ENCODE data around the gene IL1R2.

IL1R2 gene

GRCh38 chr2:102024410-102024809, 32.6 kb downstream of the IL1R2 start:
- no peak for DNase-seq

- no peak for DNase-seq
These were observed 33.3 kb downstream of the IL1R2 start for GRCh38 chr2:102025016-102025501.

GRCh38 chr2:102025583-102026267, 34.0 kb downstream of the IL1R2 start:
- DNase-seq = no peak

GRCh38 chr2:102027036-102027980, 35.5 kb downstream of the IL1R2 start:
- DNase-seq = no peak

GRCh38 chr2:102028470-102028869, 36.7 kb downstream of the IL1R2 start:
- no peak for DNase-seq

GRCh38 chr2:102029405-102029804, 37.6 kb downstream of the IL1R2 start:
- DNase-seq = no peak

GRCh38 chr2:102029952-102030351, 38.2 kb downstream of the IL1R2 start:
- no peak for DNase-seq

- no peak for DNase-seq
These were observed 38.7 kb downstream of the IL1R2 start for GRCh38 chr2:102030502-102030854.

- DNase-seq = no peak
These were observed 39.2 kb downstream of the IL1R2 start for GRCh38 chr2:102030855-102031527.

- no peak for DNase-seq
These were observed 40.7 kb downstream of the IL1R2 start for GRCh38 chr2:102032368-102033030.

- no peak for DNase-seq
These were observed 41.4 kb downstream of the IL1R2 start for GRCh38 chr2:102033031-102033749.

- no peak for DNase-seq
These were observed 42.3 kb downstream of the IL1R2 start for GRCh38 chr2:102033750-102034682.

- no peak for DNase-seq
These were observed 43.2 kb downstream of the IL1R2 start for GRCh38 chr2:102034683-102035548.

- no peak for DNase-seq
These were observed 45.9 kb downstream of the IL1R2 start for GRCh38 chr2:102037681-102038080.

- no peak for DNase-seq
These were observed 48.5 kb downstream of the IL1R2 start for GRCh38 chr2:102040229-102040628.

GRCh38 chr2:102041351-102041750, 49.6 kb downstream of the IL1R2 start:
- DNase-seq = no peak

- DNase-seq = no peak
These were observed 50.7 kb downstream of the IL1R2 start for GRCh38 chr2:102042196-102043081.

GRCh38 chr2:102043560-102043959, 51.8 kb downstream of the IL1R2 start:
- DNase-seq = no peak

Data from activated CD4-positive, CD25-positive, alpha-beta regulatory T cell (primary cell).